Endothelial cell of umbilical vein (primary cell): ENCODE results near the gene INTS11. TPM values are rescaled to one million over a fixed set of nuclear protein-coding genes. Genes with fewer than 3 reads are reported as not detected.

Experiments used
- BruUV-seq: library from RNA; stranded (reverse); fragments of 400-500 nt; replicated peaks from 2 replicates; lab custom pipeline; 2021; lab: Mats Ljungman, UMichigan
- CTCF ChIA-PET: fragments of 300-600, 350-600 bp; sonication (Branson Sonifier 250); formaldehyde crosslinking; loops from one replicate; lab custom pipeline; 2021; ENCODE audit warnings: antibody characterized with exemption, inconsistent platforms; lab: Charles Lee
- POLR2A ChIA-PET: fragments of 300-600, 350-600 bp; sonication (Branson Sonifier 250); formaldehyde crosslinking; loops from one replicate; lab custom pipeline; 2021; ENCODE audit warnings: antibody characterized with exemption, inconsistent platforms; lab: Charles Lee
- DNase-seq: peaks from one replicate; pipeline ENCODE4 v3.0.0-alpha.2; 2011; ENCODE audit warnings: low read depth, low spot score
- FAIRE-seq: peaks from 2 replicates; lab custom pipeline; 2011; peaks lifted over from hg19 to GRCh38; lab: Jason Lieb, UNC
- H2AFZ ChIP-seq: 2 replicates; pipeline ENCODE4 v1.6.0; 2012; ENCODE audit warnings: low read depth, low read length, control low read depth, inconsistent platforms
- H3K27ac ChIP-seq: 2 replicates; pipeline ENCODE4 v1.5.1; 2011; ENCODE audit warnings: low read depth, mild to moderate bottlenecking, control low read depth, low read length, moderate library complexity; ENCODE audit not compliant: insufficient read depth
- H3K27me3 ChIP-seq, 2 experiments: 2 replicates each; pipeline versions ENCODE4 v1.6.0 to v1.6.1; 2011; ENCODE audit warnings: low read length in 2 of 2, mixed read lengths in 1 of 2; ENCODE audit not compliant: control insufficient read depth in 2 of 2, insufficient read depth in 2 of 2
- H3K36me3 ChIP-seq, 2 experiments: 2 replicates in 1 of 2; 3 replicates in 1 of 2; pipeline ENCODE4 v1.5.1; 2011; ENCODE audit warnings: low read length in 2 of 2, mild to moderate bottlenecking in 1 of 2, moderate library complexity in 1 of 2; ENCODE audit not compliant: control insufficient read depth in 2 of 2, insufficient read depth in 2 of 2; ENCODE audit errors: extremely low read depth in 1 of 2
- H3K4me1 ChIP-seq: 3 replicates; pipeline ENCODE4 v1.5.1; 2011; ENCODE audit warnings: mild to moderate bottlenecking, low read length; ENCODE audit not compliant: control insufficient read depth, insufficient read depth; ENCODE audit errors: extremely low read depth
- H3K4me2 ChIP-seq: 2 replicates; pipeline ENCODE4 v1.6.1; 2011; ENCODE audit warnings: low read length, control low read depth, mixed read lengths; ENCODE audit not compliant: insufficient read depth
- H3K4me3 ChIP-seq, 3 experiments: fragments of 200-600 bp in 1 of 3; sonication (generic), shearing (Covaris generic) in 1 of 3; replicated peaks in 1 of 3; 2 replicates each; pipeline ENCODE4 v1.5.1; 2011 to 2016; ENCODE audit warnings: control low read depth in 3 of 3, low read length in 3 of 3, mild to moderate bottlenecking in 2 of 3, inconsistent platforms in 1 of 3, low read depth in 1 of 3, moderate library complexity in 1 of 3; ENCODE audit not compliant: insufficient read depth in 1 of 3
- H3K79me2 ChIP-seq: 2 replicates; pipeline ENCODE4 v1.6.0; 2012; ENCODE audit warnings: low read length, inconsistent platforms; ENCODE audit not compliant: control insufficient read depth, insufficient read depth
- H3K9ac ChIP-seq: replicated peaks from 2 replicates; pipeline ENCODE3; 2011; ENCODE audit warnings: low read length, control low read depth; ENCODE audit not compliant: insufficient read depth; ENCODE audit errors: extremely low read depth
- H3K9me1 ChIP-seq: replicated peaks from 3 replicates; pipeline ENCODE4 v1.6.0; 2011; ENCODE audit warnings: mild to moderate bottlenecking, low read length; ENCODE audit not compliant: control insufficient read depth, insufficient read depth; ENCODE audit errors: extremely low read depth
- H3K9me3 ChIP-seq: replicated peaks from 2 replicates; pipeline ENCODE4 v1.5.1; 2012; ENCODE audit warnings: low read length, inconsistent platforms; ENCODE audit not compliant: control insufficient read depth, insufficient read depth
- H4K20me1 ChIP-seq: replicated peaks from 2 replicates; pipeline ENCODE3; 2011; ENCODE audit warnings: mild to moderate bottlenecking, low read length; ENCODE audit not compliant: control insufficient read depth, insufficient read depth; ENCODE audit errors: extremely low read depth
- CTCF ChIP-seq, 2 donors: IDR thresholded peaks; 1 replicate in 1 of 2; 2 replicates in 1 of 2; pipeline ENCODE4 v1.5.1; 2011; ENCODE audit warnings: low read length in 2 of 2, mild to moderate bottlenecking in 2 of 2, moderate library complexity in 2 of 2, control low read depth in 1 of 2, inconsistent platforms in 1 of 2, low read depth in 1 of 2; ENCODE audit not compliant: insufficient read depth in 1 of 2; ENCODE audit errors: extremely low read depth in 1 of 2
- EZH2 ChIP-seq: IDR thresholded peaks from 2 replicates; pipeline ENCODE4 v1.6.1; 2012; ENCODE audit warnings: borderline replicate concordance, low read depth, mild to moderate bottlenecking, moderate library complexity, low read length, inconsistent platforms; ENCODE audit not compliant: severe bottlenecking
- FOS ChIP-seq: IDR thresholded peaks from 2 replicates; pipeline ENCODE4 v1.6.1; 2011; ENCODE audit warnings: mild to moderate bottlenecking, low read length, moderate library complexity, borderline replicate concordance; ENCODE audit not compliant: insufficient read depth
- GATA2 ChIP-seq: IDR thresholded peaks from 2 replicates; pipeline ENCODE4 v1.7.0; 2011; ENCODE audit warnings: low read depth, mild to moderate bottlenecking, moderate library complexity, mixed read lengths, low read length; ENCODE audit not compliant: insufficient read length, insufficient read depth
- JUN ChIP-seq: IDR thresholded peaks from 2 replicates; pipeline ENCODE4 v1.6.1; 2011; ENCODE audit warnings: borderline replicate concordance, low read depth; ENCODE audit not compliant: insufficient read length, insufficient read depth
- MAX ChIP-seq: IDR thresholded peaks from 2 replicates; pipeline ENCODE4 v1.6.1; 2011; ENCODE audit not compliant: insufficient read depth, insufficient read length
- MYC ChIP-seq: IDR thresholded peaks from one replicate; pipeline ENCODE4 v1.6.1; 2011; ENCODE audit warnings: mild to moderate bottlenecking, low read depth, low read length
- POLR2A ChIP-seq: IDR thresholded peaks from 2 replicates; pipeline ENCODE4 v1.6.1; 2012; ENCODE audit warnings: low read depth, mild to moderate bottlenecking, control low read depth, low read length
- POLR2AphosphoS5 ChIP-seq: IDR thresholded peaks from 2 replicates; pipeline ENCODE4 v1.6.1; 2012; ENCODE audit warnings: low read depth, mild to moderate bottlenecking, control low read depth, low read length, moderate library complexity; ENCODE audit not compliant: insufficient read depth
- dilution Hi-C: fragments of 300-500 bp; cut with MboI; formaldehyde crosslinking; loops from one replicate; pipeline ENCODE4 v1.15.0; 2019; ENCODE audit warnings: low sequenced_read_pairs; ENCODE audit not compliant: extremely low pct_ligation_motif_present
- intact Hi-C: fragments of 100-400 bp; cut with micrococcal nuclease; formaldehyde crosslinking; loops from one replicate; pipeline ENCODE4 v1.10.0; 2022
- polyA plus RNA-seq, 4 experiments: library from polyadenylated mRNA; depleted of rRNA in 3 of 4; stranded (reverse) in 3 of 4; unstranded in 1 of 4; fragments of >200 nt; gene quantifications; 2 replicates each; pipeline versions ENCODE4 v1.2.1 to v1.2.3, GENCODE V29; 2011 to 2012; ENCODE audit warnings: missing spikeins in 1 of 4
- total RNA-seq: library from RNA; stranded (reverse); gene quantifications from 2 replicates; pipeline ENCODE4 v1.2.3, GENCODE V29; 2021

INTS11 gene
- total and polyA plus RNA-seq, 2 donors (not counting 3 experiments of a cell fraction or from before 2014, with no cell fraction given) = 132 to 222 TPM

GRCh38 chr1:1311107-1312104 is 13.1 kb downstream of the INTS11 start:
- BruUV-seq = TSS peak; percentile 16
- dilution Hi-C loops = no loop called here

More at GRCh38 chr1:1311107-1312104, 13.1 kb downstream of the INTS11 start:
- DNase-seq (no peak), FAIRE-seq (no peak)
- no peaks in the 10 kb centered on the region for H4K20me1 ChIP-seq
- CTCF ChIA-PET = no interaction called here
- H3K27ac ChIP-seq = no peak overlapping the region
- H3K4me2 ChIP-seq = no peak overlapping the region
- H3K9me3 ChIP-seq = no peaks in the 10 kb centered on the region
- POLR2A ChIA-PET = no interaction called here
- H3K4me1 ChIP-seq = peaks cover 12% of the 10 kb centered on the region
- peaks cover 0 to 41% of the 10 kb centered on the region in 2 experiments for H3K36me3 ChIP-seq
- no peaks in the 10 kb centered on the region for H3K9me1 ChIP-seq
- intact Hi-C loops = no loop called here
- peaks cover 1% of the 10 kb centered on the region for H3K79me2 ChIP-seq
- TF ChIP-seq JUN (no peak), MYC (no peak), CTCF (IDR thresholded peaks at IDR 0.05; ENCODE audit: extremely low read depth in 1 of 2, insufficient read depth in 1 of 2, low read depth in 1 of 2, low read length in 2 of 2) (no peak), FOS (no peak), GATA2 (no peak), POLR2AphosphoS5 (no peak), EZH2 (no peak), MAX (no peak), POLR2A (no peak)
- no peak overlapping the region for H2AFZ ChIP-seq
- H3K9ac ChIP-seq = no peak overlapping the region
- no peak overlapping the region for H3K4me3 ChIP-seq
- no peaks in the 10 kb centered on the region for H3K27me3 ChIP-seq
